Testis (tissue), 3 donors: ENCODE data around the gene SHB. TPM values are rescaled to one million over a fixed set of nuclear protein-coding genes. Genes with fewer than 3 reads are reported as not detected.

ENCODE experiments used
- polyA plus RNA-seq: library from polyadenylated mRNA; stranded (reverse); fragments of 350-450 nt; fragmentation: Illumina TruSeq; extraction: RNeasy Lipid Tissue Mini Kit (QIAGEN cat#74804); gene quantifications from one replicate; pipeline ENCODE4 v1.2.3, GENCODE V29; 2014; ENCODE audit warnings: low read depth, low replicate concordance; ENCODE audit not compliant: insufficient read depth
- small RNA-seq, 2 donors: library from RNA; depleted of rRNA; stranded (forward); fragments of <200 nt; gene quantifications; one replicate each; pipeline ENCODE3, GENCODE V24; 2016
- total RNA-seq, 2 donors: library from RNA; depleted of rRNA; stranded (reverse); fragments of >200 nt; gene quantifications; one replicate each; pipeline ENCODE4 v1.2.3, GENCODE V29; 2016

The SHB gene
- total and polyA plus RNA-seq, 3 donors from 2014 or later: 8.6 to 22.3 (median 21.2) TPM

Small RNA genes within 50 kb of the gene (small RNA-seq; reads per million reads assigned to genes)
- gene RNU7-124P: 0 reads per million in 2 donors

Other genes with a start within 250 kb of the SHB start
- 10 to 100 TPM; 19.1 to 27.4 TPM for gene SLC25A51, start 165.1 kb downstream of the SHB start, total RNA-seq
- gene SLC25A51, start 165.1 kb downstream of the SHB start, polyA plus RNA-seq: 18.4 TPM